HepG2 (cell line): ENCODE measurements around the gene VCPKMT. TPM values are rescaled to one million over a fixed set of nuclear protein-coding genes. Genes with fewer than 3 reads are reported as not detected.

Experiments
- ATAC-seq: fragments of 200-7000 bp; cut with Tn5 transposase; 3 replicates; pipeline ENCODE4 v1.9.1; 2020; ENCODE audit warnings: mild to moderate bottlenecking, moderate library complexity
- BruUV-seq: library from RNA; stranded (reverse); fragments of 400-500 nt; replicated peaks from 2 replicates; lab custom pipeline; 2021; lab: Mats Ljungman, UMichigan
- CTCF ChIA-PET: fragments of 300-600 bp; formaldehyde crosslinking; extraction: SDS; loops from one replicate; lab custom pipeline; 2021; ENCODE audit warnings: low total read pairs, inconsistent platforms, low intra/inter-chr PET ratio; lab: Yijun Ruan, JAX
- POLR2A ChIA-PET: fragments of 350-600 bp; sonication (Branson Sonifier 250); formaldehyde crosslinking; loops from one replicate; lab custom pipeline; 2020; ENCODE audit warnings: antibody characterized with exemption, inconsistent platforms; lab: Yijun Ruan, JAX
- DNase-seq: peaks from one replicate; pipeline ENCODE4 v3.0.0-alpha.2; 2015; ENCODE audit warnings: low spot score
- FAIRE-seq: peaks from 3 replicates; lab custom pipeline; 2011; peaks lifted over from hg19 to GRCh38; lab: Jason Lieb, UNC
- H2AFZ ChIP-seq: one replicate; pipeline ENCODE4 v1.6.1; 2011; ENCODE audit warnings: low read length, inconsistent platforms
- H3K27ac ChIP-seq: fragments of 300-600 bp; 3 replicates; pipeline ENCODE4 v1.8.0; 2011; ENCODE audit warnings: mixed run types, mild to moderate bottlenecking, mixed read lengths, low read length, inconsistent platforms; ENCODE audit not compliant: insufficient read depth; ENCODE audit errors: extremely low read length
- H3K27me3 ChIP-seq, 2 experiments: fragments of 200-600 bp in 1 of 2; 2 replicates in 1 of 2; 3 replicates in 1 of 2; pipeline versions ENCODE4 v1.6.0 to v1.8.0; 2011; ENCODE audit warnings: low read length in 2 of 2, mild to moderate bottlenecking in 2 of 2, moderate library complexity in 2 of 2, inconsistent platforms in 1 of 2; ENCODE audit not compliant: insufficient read depth in 2 of 2, control insufficient read depth in 1 of 2
- H3K36me3 ChIP-seq, 2 experiments: fragments of 200-600 bp in 1 of 2; replicated peaks in 1 of 2; 2 replicates in 1 of 2; 3 replicates in 1 of 2; pipeline versions ENCODE4 v1.5.1 to v1.8.0; 2011; ENCODE audit warnings: low read length in 2 of 2, inconsistent platforms in 1 of 2; ENCODE audit not compliant: insufficient read depth in 2 of 2, control insufficient read depth in 1 of 2
- H3K4me1 ChIP-seq: 2 replicates; pipeline ENCODE4 v1.5.1; 2012; ENCODE audit warnings: low read length, inconsistent platforms; ENCODE audit not compliant: insufficient read depth
- H3K4me2 ChIP-seq: 2 replicates; pipeline ENCODE4 v1.6.0; 2011; ENCODE audit warnings: low read depth, low read length, inconsistent platforms
- H3K4me3 ChIP-seq, 3 experiments: fragments of 200-600 bp in 1 of 3; sonication (generic), shearing (Covaris generic) in 1 of 3; replicated peaks in 1 of 3; 2 replicates each; pipeline ENCODE4 v1.5.1; 2011 to 2016; ENCODE audit warnings: low read length in 3 of 3, inconsistent platforms in 2 of 3, low read depth in 2 of 3, mild to moderate bottlenecking in 2 of 3, control low read depth in 1 of 3, mixed read lengths in 1 of 3; ENCODE audit not compliant: insufficient read depth in 1 of 3
- H3K79me2 ChIP-seq: one replicate; pipeline ENCODE4 v1.6.1; 2011; ENCODE audit warnings: low read length, inconsistent platforms; ENCODE audit not compliant: insufficient read depth
- H3K9ac ChIP-seq: 2 replicates; pipeline ENCODE4 v1.6.0; 2011; ENCODE audit warnings: mild to moderate bottlenecking, low read depth, low read length, inconsistent platforms; ENCODE audit not compliant: insufficient read depth
- H3K9me3 ChIP-seq: 2 replicates; pipeline ENCODE4 v1.5.1; 2012; ENCODE audit warnings: mild to moderate bottlenecking, low read length
- H4K20me1 ChIP-seq: 2 replicates; pipeline ENCODE4 v1.6.0; 2011; ENCODE audit warnings: inconsistent platforms, mild to moderate bottlenecking, low read length, moderate library complexity; ENCODE audit not compliant: insufficient read depth
- EEA1 ChIP-seq: sonication (generic); formaldehyde crosslinking; IDR thresholded peaks from 2 replicates; pipeline ENCODE4 v1.5.1; 2020; ENCODE audit warnings: mild to moderate bottlenecking, missing genetic modification reagents, borderline replicate concordance
- NFYC ChIP-seq: IDR thresholded peaks from 2 replicates; pipeline ENCODE4 v1.6.1; 2016; ENCODE audit warnings: missing genetic modification reagents, missing compliant biosample characterization
- ZC3H13 ChIP-seq: sonication (generic); formaldehyde crosslinking; IDR thresholded peaks from 2 replicates; pipeline ENCODE4 v1.8.1; 2023; ENCODE audit warnings: mild to moderate bottlenecking, missing genetic modification reagents, moderate library complexity
- ZNF34 ChIP-seq: sonication (generic); formaldehyde crosslinking; IDR thresholded peaks from 2 replicates; pipeline ENCODE4 v1.4.0; 2020; ENCODE audit warnings: mild to moderate bottlenecking, missing genetic modification reagents, borderline replicate concordance
- WGBS: methylation state at CpG from one replicate; pipeline ENCODE4 v1.1.6; 2017; ENCODE audit warnings: low lambda C conversion rate; 5-methylcytosine and 5-hydroxymethylcytosine counted together
- in situ Hi-C: cut with HindIII; loops from 2 replicates; pipeline ENCODE4 v1.10.0; 2017; ENCODE audit warnings: low pct_unique_long_range_greater_than_20kb; ENCODE audit not compliant: extremely low pct_ligation_motif_present
- intact Hi-C: fragments of 100-400 bp; cut with micrococcal nuclease; formaldehyde crosslinking; loops from one replicate; pipeline ENCODE4 v1.10.0; 2022; ENCODE audit not compliant: unreplicated experiment
- polyA plus RNA-seq, 8 experiments: library from polyadenylated mRNA; depleted of rRNA in 3 of 8; stranded (reverse) in 7 of 8; unstranded in 1 of 8; fragments of >200 nt; fragmentation: Illumina TruSeq in 4 of 8; extraction: Trizol in 4 of 8; gene quantifications; 2 replicates each; pipeline versions ENCODE4 v1.2.1 to v1.2.3, GENCODE V29; 2011 to 2016; ENCODE audit warnings: low read depth in 4 of 8, missing spikeins in 1 of 8, mixed read lengths in 1 of 8; ENCODE audit not compliant: insufficient read depth in 1 of 8
- total RNA-seq, 5 experiments: library from RNA; depleted of rRNA; stranded (reverse); fragments of >200 nt; fragmentation: Illumina TruSeq; extraction: Trizol; gene quantifications; 2 replicates each; pipeline ENCODE4 v1.2.3, GENCODE V29; 2016; ENCODE audit warnings: low read depth in 1 of 5
- TF ChIP-seq, protein P1 (sequence below): sonication (generic); formaldehyde crosslinking; IDR thresholded peaks from 2 replicates; pipeline ENCODE4 v1.4.0; 2020; ENCODE audit warnings: missing genetic modification reagents
- TF ChIP-seq, protein P2 (sequence below): sonication (generic); formaldehyde crosslinking; IDR thresholded peaks from 2 replicates; pipeline ENCODE4 v1.5.0; 2020; ENCODE audit warnings: missing genetic modification reagents, mild to moderate bottlenecking, borderline replicate concordance

VCPKMT gene
- total and polyA plus RNA-seq, 2 of the 13 experiments (the other 11 are each of a cell fraction or from before 2014, with no cell fraction given), result 3.9 to 5.4 TPM

DNA sequence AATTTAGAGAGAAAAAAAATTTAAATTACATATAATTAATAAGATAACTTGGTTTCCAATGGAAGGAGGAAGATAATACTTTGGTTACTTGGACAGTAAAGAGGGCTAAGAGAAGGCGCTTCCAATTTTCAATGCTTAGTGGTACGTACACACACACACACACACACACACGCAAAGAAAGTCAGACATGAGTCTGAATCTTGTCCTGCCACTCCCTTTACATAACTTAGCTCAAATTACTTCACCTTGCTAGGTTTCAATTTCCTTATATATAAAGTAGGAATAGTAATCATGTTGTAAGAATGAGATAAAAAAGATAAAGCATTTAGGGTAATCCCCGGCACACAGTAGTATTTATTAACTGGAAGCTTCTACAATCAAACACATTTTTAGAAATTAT is 39.7 kb upstream of the VCPKMT start (continued):
- TF ChIP-seq, protein P1, sequence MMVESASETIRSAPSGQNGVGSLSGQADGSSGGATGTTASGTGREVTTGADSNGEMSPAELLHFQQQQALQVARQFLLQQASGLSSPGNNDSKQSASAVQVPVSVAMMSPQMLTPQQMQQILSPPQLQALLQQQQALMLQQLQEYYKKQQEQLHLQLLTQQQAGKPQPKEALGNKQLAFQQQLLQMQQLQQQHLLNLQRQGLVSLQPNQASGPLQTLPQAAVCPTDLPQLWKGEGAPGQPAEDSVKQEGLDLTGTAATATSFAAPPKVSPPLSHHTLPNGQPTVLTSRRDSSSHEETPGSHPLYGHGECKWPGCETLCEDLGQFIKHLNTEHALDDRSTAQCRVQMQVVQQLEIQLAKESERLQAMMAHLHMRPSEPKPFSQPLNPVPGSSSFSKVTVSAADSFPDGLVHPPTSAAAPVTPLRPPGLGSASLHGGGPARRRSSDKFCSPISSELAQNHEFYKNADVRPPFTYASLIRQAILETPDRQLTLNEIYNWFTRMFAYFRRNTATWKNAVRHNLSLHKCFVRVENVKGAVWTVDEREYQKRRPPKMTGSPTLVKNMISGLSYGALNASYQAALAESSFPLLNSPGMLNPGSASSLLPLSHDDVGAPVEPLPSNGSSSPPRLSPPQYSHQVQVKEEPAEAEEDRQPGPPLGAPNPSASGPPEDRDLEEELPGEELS (CRISPR knock-in tag), result no peak

- CTCF ChIA-PET, result no interaction called here
- POLR2A ChIA-PET, result no interaction called here
- Histone ChIP-seq H3K4me3 (no peak overlapping the region), H3K27me3 (no peaks in the 10 kb centered on the region), H3K9me3 (no peaks in the 10 kb centered on the region), H3K9ac (no peak overlapping the region), H3K27ac (no peak overlapping the region), H4K20me1 (no peaks in the 10 kb centered on the region), H3K79me2 (no peaks in the 10 kb centered on the region), H2AFZ (no peak overlapping the region), H3K36me3 (peaks cover 0 to 8% of the 10 kb centered on the region in 2 experiments; a peak in 1 of 5 replicates), H3K4me1 (no peaks in the 10 kb centered on the region), H3K4me2 (no peak overlapping the region)
- FAIRE-seq, result no peak
- WGBS, result 87% methylated on average over 4 of the region's 4 CpGs
- DNase-seq, result no peak
- BruUV-seq, result no TSS peak
- in situ Hi-C loops (no loop called here), intact Hi-C loops (no loop called here)
- no peak for ATAC-seq
- TF ChIP-seq ZNF34 (CRISPR knock-in tag) (no peak), EEA1 (CRISPR knock-in tag) (no peak), ZC3H13 (no peak), NFYC (no peak)
- TF ChIP-seq, protein P2, sequence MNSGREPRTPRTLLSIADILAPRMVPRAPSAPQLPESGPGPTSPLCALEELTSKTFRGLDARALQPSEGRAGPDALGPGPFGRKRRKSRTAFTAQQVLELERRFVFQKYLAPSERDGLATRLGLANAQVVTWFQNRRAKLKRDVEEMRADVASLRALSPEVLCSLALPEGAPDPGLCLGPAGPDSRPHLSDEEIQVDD (CRISPR knock-in tag), result no peak
Observed at GRCh38 chr14:50148799-50149198, 32.4 kb upstream of the VCPKMT start.
